GM19099 (cell line): Measurements from ENCODE around the gene EGR4.

Experiments
- POLR2A ChIP-seq: IDR thresholded peaks from 3 replicates; pipeline ENCODE4 v1.6.1; 2011; ENCODE audit warnings: low read depth; ENCODE audit not compliant: insufficient read length; ENCODE audit errors: extremely low read depth

Gene EGR4

GRCh38 chr2:73293534-73294171 is at the start of gene EGR4:
TSS of gene EGR4 (minus strand) at chr2:73293548. CDS start at chr2:73293317, 231 bp downstream.
- no peak for TF ChIP-seq POLR2A

DNA sequence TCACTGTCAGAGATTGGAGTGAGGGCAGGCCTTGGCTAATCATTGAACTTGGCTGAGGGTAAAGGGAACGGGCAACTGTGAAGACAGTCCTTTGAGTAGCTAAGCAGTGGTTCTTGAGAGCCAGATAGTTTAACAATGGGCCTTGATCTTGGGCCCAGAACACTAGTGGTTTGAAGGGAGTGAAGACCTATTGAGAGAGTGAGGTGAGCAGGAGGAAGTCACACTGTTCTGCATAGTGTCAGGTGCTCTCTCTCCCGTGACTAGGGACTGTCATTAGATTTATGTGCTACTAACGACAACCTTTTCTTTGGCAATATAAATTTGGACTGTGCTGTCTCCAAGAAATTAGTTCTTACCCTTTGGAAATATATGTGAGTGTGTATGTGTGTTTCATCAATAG is 47.7 kb upstream of the EGR4 start:
- no peak for TF ChIP-seq POLR2A

- TF ChIP-seq POLR2A = no peak
Measured at GRCh38 chr2:73339201-73339600, 45.9 kb upstream of the EGR4 start.

DNA sequence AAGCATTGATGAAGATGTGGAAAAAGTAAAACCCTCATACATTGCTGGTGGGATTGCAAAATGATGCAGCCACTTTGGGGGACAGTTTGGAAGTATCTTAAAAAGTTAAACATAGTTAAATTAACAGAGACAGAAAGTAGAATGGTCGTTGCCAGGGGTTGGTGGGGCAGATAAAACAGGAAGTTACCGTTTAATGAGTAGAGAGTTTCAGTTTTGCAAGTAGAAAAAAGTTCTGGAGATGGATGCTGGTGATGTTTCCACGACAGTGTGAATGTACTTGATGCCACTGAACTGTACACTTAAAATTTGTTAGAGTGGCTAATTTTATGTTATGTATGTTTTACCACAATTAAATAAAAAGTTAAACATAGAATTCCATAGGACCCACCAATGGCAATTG is 44.5 kb upstream of the EGR4 start:
- TF ChIP-seq POLR2A = no peak

- no peak for TF ChIP-seq POLR2A
Measured at GRCh38 chr2:73334620-73335019, 41.3 kb upstream of the EGR4 start.

DNA sequence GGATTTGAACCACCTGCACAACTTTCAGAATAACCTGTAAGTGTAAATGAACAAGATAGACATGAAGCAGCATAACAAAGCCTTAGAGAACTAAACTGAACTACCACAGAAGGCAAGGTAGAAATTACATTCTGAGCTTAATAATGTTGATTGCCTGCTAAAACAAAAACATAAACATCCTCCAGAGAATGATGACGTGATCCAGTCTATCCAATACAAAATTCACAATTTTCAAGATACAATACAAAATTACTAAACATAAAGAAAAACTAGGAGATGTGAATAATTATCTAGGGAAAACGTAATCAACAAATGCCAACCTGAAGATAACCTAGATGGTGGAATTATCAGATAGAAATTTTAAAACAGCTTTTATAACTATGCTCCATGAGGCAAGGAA is 40.7 kb upstream of the EGR4 start:
- TF ChIP-seq POLR2A = no peak

DNA sequence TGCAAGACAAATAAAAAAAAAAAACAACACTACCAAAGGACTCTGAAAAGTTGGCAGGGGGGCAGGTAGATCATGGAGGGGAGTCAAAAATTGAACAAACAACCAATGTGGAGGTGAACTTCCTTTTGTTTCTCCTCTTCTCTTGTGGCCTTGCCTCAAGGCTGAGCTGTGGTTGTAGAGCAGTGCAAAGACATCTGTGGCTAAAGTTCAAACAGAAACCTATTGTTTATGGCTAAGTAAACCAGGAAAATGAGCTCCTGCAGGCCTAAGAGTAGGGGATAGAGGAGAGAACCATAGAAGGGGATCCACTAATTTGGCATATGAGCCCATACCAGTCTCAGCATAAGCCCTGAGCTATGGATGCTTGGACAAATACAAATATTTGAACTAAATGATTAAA is 40.2 kb upstream of the EGR4 start:
- no peak for TF ChIP-seq POLR2A

GRCh38 chr2:73324126-73324725 is 30.9 kb upstream of the EGR4 start:
- no peak for TF ChIP-seq POLR2A

DNA sequence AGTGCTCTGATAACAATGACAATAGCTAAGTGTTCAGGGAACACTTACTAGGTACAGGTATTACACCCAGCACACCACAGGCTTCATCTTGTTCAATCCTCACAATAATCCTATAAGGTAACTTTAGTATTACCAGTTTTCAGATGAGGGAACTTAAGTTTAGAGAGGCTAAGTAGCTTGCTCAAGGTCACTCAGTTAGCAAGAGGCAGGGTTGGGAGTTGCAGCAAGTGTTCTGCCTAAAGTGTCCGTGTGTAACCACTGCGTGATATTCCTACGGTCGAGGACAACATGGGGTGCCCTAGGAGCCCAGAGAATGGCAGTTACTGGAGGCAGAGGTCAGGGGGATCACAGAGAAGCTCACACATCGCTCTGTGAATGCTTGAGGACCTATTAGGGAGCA is 30.2 kb upstream of the EGR4 start:
- no peak for TF ChIP-seq POLR2A

GRCh38 chr2:73314441-73314840 is 21.1 kb upstream of the EGR4 start:
- TF ChIP-seq POLR2A = no peak

GRCh38 chr2:73307720-73308119 is 14.4 kb upstream of the EGR4 start:
- TF ChIP-seq POLR2A = no peak

DNA sequence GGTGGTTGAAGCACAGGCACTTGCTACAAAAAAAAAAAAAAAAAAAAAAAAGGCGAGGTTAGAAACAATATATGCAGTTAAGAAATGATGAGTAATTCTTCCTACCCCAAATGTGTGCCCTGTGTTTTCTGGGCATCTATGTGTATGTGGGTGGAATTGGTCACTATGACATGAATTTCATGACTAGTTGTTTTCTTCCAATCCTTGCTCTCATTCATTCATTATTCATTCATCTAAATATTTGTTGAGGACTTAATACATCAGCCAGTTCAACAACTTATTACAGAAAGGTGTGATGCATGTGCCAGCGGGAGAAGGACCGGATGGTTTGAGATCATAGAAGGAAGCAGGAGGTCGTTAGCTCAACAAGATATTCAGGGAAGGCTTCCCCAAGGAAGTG is 8.3 kb upstream of the EGR4 start:
- TF ChIP-seq POLR2A = no peak

DNA sequence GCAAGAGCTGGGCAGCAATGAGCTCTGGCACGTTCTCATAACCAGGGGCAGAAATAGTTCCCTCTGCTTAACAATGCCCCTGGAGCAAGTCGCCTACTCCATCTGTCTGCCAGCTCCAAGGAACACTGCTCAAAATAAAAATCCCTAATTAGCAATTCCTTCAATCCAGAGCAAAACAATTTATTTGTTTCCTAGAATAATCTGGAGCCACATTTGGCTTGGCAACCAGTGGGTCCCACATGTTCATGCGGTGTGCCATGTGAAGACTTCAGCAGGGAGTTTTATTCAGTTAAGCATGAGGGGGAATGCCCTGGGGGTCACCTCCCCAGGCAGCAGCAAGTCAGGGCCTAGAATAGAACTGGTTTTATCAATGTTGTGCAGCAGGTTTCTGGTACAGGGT is 7.6 kb upstream of the EGR4 start:
- TF ChIP-seq POLR2A = no peak

GRCh38 chr2:73297586-73297985 is 4.2 kb upstream of the EGR4 start:
- no peak for TF ChIP-seq POLR2A

DNA sequence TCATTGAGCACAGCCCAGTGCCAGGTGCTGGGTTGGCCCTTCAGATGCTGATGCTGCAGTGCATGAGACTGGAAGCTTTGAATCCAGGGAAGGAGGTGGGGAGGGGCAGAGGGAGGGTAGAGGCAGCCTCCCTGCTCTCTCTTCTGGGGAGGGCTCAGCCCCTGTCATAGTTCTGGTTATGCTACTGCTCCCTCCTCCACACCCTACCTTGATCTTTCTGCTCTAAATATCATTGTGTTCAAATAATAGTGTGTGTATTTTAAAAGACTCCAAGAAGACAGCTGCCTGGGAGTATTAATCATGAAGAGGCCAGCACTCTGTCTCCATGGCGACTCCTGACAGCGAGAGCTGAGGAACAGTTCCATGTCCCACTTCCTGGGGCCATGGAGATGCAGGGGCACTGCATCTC is 3.8 kb upstream of the EGR4 start:
- no peak for TF ChIP-seq POLR2A

- TF ChIP-seq POLR2A = no peak
Measured at GRCh38 chr2:73295751-73296400, 2.5 kb upstream of the EGR4 start.
